GM19455 (cell line): ENCODE measurements around the gene SLC16A2.
A peak's percentile ranks its signal among the peaks of the same experiment; 100 is the strongest.

ENCODE experiments used
- ATAC-seq: cut with Tn5 transposase; IDR thresholded peaks from one replicate; pipeline ENCODE4 v1.9.1; 2021; ENCODE audit not compliant: unreplicated experiment

SLC16A2 gene

GRCh38 chrX:74421036-74421739, at the start of gene SLC16A2:
TSS of gene SLC16A2 (plus strand) at chrX:74421493. CDS start at chrX:74421638, 145 bp downstream.
- ATAC-seq: no peak

- no peak for ATAC-seq
Observed at GRCh38 chrX:74372272-74372671, 49.0 kb upstream of the SLC16A2 start.

GRCh38 chrX:74377282-74377681, 44.0 kb upstream of the SLC16A2 start:
- no peak for ATAC-seq

- peak; percentile 79 for ATAC-seq
Observed at GRCh38 chrX:74382613-74383012, 38.7 kb upstream of the SLC16A2 start.

- no peak for ATAC-seq
Observed at GRCh38 chrX:74383611-74384010, 37.7 kb upstream of the SLC16A2 start.

GRCh38 chrX:74389016-74389722, 32.1 kb upstream of the SLC16A2 start:
- no peak for ATAC-seq

GRCh38 chrX:74395556-74395955, 25.7 kb upstream of the SLC16A2 start:
- no peak for ATAC-seq

- no peak for ATAC-seq
Observed at GRCh38 chrX:74405973-74406489, 15.3 kb upstream of the SLC16A2 start.

GRCh38 chrX:74408304-74408703, 13.0 kb upstream of the SLC16A2 start:
- no peak for ATAC-seq

GRCh38 chrX:74419864-74420195, 1.5 kb upstream of the SLC16A2 start:
- ATAC-seq: no peak

- no peak for ATAC-seq
Observed at GRCh38 chrX:74420196-74421035, 877 bp upstream of the SLC16A2 start.

GRCh38 chrX:74421740-74422352, 553 bp downstream of the SLC16A2 start:
- ATAC-seq: no peak

- no peak for ATAC-seq
Observed at GRCh38 chrX:74422576-74423288, 1.4 kb downstream of the SLC16A2 start.

- ATAC-seq: no peak
Observed at GRCh38 chrX:74423289-74423998, 2.2 kb downstream of the SLC16A2 start.

GRCh38 chrX:74426071-74426470, 4.8 kb downstream of the SLC16A2 start:
- no peak for ATAC-seq

GRCh38 chrX:74426615-74427014, 5.3 kb downstream of the SLC16A2 start:
- ATAC-seq: no peak

GRCh38 chrX:74431797-74432196, 10.5 kb downstream of the SLC16A2 start:
- no peak for ATAC-seq

GRCh38 chrX:74434336-74434735, 13.0 kb downstream of the SLC16A2 start:
- no peak for ATAC-seq

- ATAC-seq: no peak
Observed at GRCh38 chrX:74437530-74437929, 16.2 kb downstream of the SLC16A2 start.

- ATAC-seq: no peak
Observed at GRCh38 chrX:74438764-74439163, 17.5 kb downstream of the SLC16A2 start.
